Mammary microvascular endothelial cell (primary cell): ENCODE results near the gene ATP6V1A. TPM values are rescaled to one million over a fixed set of nuclear protein-coding genes. Genes with fewer than 3 reads are reported as not detected.

Experiments used
- total RNA-seq: library from RNA; depleted of rRNA; stranded (reverse); fragments of >200 nt; gene quantifications from 2 replicates; pipeline ENCODE4 v1.2.3, GENCODE V29; 2015

Gene ATP6V1A
- total RNA-seq, result 78.7 and 86.9 TPM in 2 replicates

DNA sequence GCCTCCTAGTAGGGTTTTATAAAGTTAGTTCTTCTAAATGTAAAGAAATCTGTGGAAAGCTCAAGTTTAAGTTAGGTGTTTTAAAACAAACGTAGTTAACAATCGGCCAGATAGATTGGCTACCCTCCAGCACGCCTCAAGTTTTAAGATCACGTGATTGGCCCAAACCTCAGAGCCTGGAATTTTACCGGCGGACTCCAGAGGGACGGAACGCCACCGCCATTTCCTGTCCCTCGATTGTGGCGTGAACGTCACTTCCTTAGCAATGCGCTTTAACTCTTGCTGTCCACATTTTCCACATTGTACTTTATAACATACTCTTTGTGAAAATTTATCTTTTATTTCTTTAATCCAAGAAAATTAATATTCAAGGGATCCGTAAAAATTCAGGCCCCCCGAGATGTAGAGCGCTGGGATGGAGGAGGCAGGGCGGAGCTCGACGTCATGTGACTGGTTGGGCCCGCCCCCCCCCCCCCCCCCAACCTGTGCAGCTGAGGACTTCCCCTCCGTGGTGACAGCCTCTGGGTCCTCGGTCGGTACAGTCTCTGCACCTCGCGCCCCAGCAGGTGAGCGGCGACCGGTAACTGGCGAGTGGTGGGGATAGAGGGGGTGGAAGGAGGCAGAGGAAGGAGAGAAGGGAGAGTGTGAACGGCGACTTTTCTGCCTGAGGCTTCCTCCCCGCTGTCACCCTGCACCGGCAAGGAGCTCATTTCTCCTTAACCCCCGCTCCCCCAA lies at the start of gene ATP6V1A:
Gene ATP6V1A, plus strand, starts transcription at position 488 of the 735 bp plus-strand sequence. CDS start 31,719 bp downstream, outside the sequence.

DNA sequence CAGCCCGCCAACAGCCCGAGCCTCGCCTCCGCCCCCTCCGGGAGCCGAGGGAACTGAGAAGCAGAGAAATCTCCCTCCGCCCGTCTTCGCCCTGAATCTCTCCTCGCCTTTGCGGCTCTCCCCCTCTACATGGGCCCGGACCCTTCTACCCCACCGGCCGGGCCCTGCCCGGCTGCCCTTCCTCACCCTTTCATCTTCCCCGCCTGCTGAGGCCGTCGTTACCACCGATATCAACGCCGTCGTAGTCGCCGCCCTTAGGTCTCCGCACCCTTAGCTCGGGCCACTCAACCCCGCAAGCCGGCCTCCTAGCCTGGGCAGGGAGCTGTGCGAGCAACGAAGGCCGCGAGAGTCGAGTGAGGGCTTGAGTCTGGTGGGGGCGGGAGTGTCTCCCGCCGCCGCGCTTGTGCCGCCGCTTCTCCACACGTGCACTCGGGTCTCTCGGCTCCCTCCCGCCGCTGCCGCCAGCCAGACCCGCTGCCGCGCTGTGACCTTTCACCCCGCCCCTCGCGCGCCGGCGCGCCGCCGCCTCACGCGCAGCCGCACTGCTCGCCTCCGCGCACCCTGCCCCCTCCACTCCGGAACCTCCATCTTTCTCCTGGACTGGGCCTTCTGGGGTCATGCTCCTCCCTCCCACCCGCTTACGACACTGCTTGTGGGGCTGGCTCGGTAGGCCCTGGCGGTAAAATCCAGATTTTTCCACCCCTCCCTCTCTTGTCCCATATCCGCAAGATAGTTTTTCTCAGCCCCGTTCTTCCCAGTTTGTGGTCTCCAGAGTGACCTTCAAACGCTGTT lies 883 bp upstream of the ATP6V1A start, which contains the start of gene NAA50:
Gene NAA50, minus strand, starts transcription at position 494 of the 792 bp plus-strand sequence. Its CDS starts 300 bp downstream, at position 194.

DNA sequence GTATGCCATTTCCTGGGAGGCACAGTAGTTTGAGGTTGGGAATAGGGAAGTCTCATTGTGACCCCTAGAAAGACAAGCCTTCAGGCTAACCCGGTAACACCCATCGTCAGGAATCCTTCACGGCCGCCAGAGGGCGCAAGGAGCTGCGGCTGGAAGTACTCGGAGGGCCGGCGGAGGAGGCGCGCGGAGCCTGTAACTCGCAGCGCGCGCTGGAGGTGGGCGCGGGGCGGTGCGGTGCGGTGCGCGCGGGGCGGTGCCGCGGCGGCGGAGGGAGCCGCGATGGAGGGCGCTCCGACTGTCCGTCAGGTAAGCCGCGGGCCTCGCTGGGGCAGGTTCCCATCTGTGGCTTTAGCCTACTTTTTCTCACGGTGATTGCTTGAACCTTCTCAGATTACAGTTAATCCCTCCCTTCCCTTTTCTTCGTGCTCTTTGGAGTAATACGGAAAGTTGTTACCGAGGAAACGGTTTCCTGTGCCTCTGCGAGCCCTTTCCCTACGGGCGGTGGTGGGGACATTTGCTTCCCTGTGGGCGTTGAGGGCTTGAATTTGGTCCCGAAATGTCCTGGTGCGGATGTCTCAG lies 91.9 kb downstream of the ATP6V1A start, which contains the start of gene GRAMD1C:
Gene GRAMD1C, plus strand, starts transcription at position 158 of the 579 bp plus-strand sequence. Its CDS starts 122 bp downstream, at position 280.

Other genes starting within 250 kb of the ATP6V1A start
- 9.3 and 13.6 TPM in 2 replicates for gene SPICE1, start 231.9 kb upstream of the ATP6V1A start, total RNA-seq
- under 0.01 TPM in 1 of 2 replicates, not detected in the other for gene SIDT1, start 214.5 kb upstream of the ATP6V1A start, total RNA-seq
- 6.5 and 10.2 TPM in 2 replicates for gene USF3, start 50.4 kb upstream of the ATP6V1A start, total RNA-seq
- 171 and 216 TPM in 2 replicates for gene NAA50, start 786 bp upstream of the ATP6V1A start, total RNA-seq
- gene GRAMD1C, start 91.8 kb downstream of the ATP6V1A start, total RNA-seq, result 18.3 and 20.1 TPM in 2 replicates
- 2.0 and 3.3 TPM in 2 replicates for gene ZDHHC23, start 201.0 kb downstream of the ATP6V1A start, total RNA-seq